Astrocyte of the spinal cord (primary cell): ENCODE data around the gene EPHB6.

ENCODE experiments used
- DNase-seq: peaks from one replicate; pipeline ENCODE4 v3.0.0; 2011; ENCODE audit warnings: low read depth, low spot score
- H3K4me3 ChIP-seq: 2 replicates; pipeline ENCODE4 v1.5.1; 2011; ENCODE audit warnings: low read depth, mild to moderate bottlenecking, low read length, moderate library complexity
- in situ Hi-C: cut with HindIII; loops from 2 replicates; pipeline ENCODE4 v1.10.0; 2017; ENCODE audit warnings: low sequenced_read_pairs
- TF ChIP-seq, protein P1 (sequence below): IDR thresholded peaks from 2 replicates; pipeline ENCODE4 v1.5.1; 2012; ENCODE audit warnings: low read depth, mild to moderate bottlenecking, low read length, inconsistent platforms

Gene EPHB6

DNA sequence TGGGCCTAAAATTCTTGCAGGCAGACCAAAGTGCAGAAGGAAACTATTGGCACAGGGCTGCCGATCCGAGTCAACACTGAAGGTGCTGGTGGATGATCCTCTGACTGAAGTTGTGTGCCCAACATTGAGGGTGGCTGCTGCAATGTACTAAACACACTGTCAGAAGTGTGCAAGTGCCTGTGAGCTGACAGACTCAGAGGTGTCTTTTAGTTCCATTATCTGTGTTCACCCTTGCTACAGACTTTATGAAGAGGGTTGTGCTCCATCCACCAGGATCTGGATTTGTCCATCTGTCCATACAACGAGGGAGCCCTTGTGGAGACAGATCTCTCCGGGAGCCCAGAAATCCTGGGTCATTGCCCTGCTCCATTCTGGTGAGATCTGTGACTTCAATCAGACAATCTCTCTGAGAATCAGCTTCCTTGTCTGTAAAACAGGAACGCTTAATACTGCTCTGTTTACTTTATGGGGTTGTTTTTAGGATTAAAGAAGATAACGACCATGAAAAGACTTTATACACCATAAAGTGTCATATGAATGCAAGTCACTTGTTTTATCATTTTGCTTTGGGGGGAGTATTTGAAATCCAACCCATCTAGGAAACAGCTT, 40.2 kb downstream of the EPHB6 start:
- in situ Hi-C loops, result no loop called here
- TF ChIP-seq, protein P1, sequence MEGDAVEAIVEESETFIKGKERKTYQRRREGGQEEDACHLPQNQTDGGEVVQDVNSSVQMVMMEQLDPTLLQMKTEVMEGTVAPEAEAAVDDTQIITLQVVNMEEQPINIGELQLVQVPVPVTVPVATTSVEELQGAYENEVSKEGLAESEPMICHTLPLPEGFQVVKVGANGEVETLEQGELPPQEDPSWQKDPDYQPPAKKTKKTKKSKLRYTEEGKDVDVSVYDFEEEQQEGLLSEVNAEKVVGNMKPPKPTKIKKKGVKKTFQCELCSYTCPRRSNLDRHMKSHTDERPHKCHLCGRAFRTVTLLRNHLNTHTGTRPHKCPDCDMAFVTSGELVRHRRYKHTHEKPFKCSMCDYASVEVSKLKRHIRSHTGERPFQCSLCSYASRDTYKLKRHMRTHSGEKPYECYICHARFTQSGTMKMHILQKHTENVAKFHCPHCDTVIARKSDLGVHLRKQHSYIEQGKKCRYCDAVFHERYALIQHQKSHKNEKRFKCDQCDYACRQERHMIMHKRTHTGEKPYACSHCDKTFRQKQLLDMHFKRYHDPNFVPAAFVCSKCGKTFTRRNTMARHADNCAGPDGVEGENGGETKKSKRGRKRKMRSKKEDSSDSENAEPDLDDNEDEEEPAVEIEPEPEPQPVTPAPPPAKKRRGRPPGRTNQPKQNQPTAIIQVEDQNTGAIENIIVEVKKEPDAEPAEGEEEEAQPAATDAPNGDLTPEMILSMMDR, result no peak
- H3K4me3 ChIP-seq, result no peak overlapping the region
- no peak for DNase-seq

DNA sequence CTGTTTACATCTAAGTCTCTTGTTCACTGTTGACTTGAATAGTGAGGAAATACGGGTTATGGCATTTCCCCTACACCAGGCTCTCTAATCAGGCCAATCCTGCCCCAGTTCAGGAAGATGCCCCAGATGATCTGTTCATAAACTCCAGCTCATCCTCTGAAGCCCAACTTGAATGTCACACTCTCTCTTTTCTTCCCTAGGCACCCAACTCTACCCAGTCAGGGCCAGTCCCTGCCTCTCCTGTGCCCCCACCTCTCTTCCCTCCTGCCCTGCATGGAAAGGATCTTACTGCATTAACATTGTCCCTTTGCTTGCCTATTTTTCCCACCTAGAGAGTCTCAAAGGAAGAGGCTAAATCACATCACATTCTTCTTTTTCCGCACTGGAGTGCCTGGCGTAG, 41.3 kb downstream of the EPHB6 start:
- DNase-seq, result no peak
- TF ChIP-seq, protein P1, result no peak
- H3K4me3 ChIP-seq, result no peak overlapping the region
- in situ Hi-C loops, result no loop called here

DNA sequence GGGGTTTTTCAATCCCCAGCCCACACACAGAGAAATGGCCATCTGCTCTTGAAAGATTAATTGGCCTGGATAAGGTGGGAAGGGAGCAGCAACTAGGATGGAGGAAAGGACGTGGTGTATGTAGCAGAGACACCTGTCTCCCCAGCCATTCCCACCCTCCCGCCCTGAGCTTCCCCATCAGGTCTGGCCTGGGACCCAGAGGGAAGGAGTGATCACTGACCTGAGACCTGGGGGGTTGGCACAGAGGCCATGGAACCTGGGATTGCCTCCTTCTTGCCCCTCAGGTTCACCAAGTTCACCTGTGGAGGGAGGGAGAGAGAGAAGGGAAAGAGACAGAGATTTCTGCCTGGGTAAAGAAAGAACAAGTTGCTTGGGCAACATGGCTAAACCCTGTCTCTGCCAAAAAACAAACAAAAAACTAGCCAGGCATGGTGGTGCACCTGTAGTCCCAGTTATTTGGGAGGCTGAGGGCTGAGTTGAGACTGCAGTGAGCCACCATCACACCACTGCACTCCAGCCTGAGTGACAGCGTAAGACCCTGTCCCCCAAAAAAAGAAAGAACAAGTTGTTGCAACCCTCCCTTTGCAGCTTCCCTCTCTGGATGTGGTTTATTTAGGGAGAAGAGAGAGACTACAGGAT, 42.0 kb downstream of the EPHB6 start:
- no peak overlapping the region for H3K4me3 ChIP-seq
- TF ChIP-seq, protein P1, result no peak
- in situ Hi-C loops, result no loop called here
- no peak for DNase-seq

GRCh38 chr7:142897691-142898090, 42.8 kb downstream of the EPHB6 start:
- in situ Hi-C loops, result no loop called here
- DNase-seq, result no peak
- H3K4me3 ChIP-seq, result no peak overlapping the region
- TF ChIP-seq, protein P1, result no peak

DNA sequence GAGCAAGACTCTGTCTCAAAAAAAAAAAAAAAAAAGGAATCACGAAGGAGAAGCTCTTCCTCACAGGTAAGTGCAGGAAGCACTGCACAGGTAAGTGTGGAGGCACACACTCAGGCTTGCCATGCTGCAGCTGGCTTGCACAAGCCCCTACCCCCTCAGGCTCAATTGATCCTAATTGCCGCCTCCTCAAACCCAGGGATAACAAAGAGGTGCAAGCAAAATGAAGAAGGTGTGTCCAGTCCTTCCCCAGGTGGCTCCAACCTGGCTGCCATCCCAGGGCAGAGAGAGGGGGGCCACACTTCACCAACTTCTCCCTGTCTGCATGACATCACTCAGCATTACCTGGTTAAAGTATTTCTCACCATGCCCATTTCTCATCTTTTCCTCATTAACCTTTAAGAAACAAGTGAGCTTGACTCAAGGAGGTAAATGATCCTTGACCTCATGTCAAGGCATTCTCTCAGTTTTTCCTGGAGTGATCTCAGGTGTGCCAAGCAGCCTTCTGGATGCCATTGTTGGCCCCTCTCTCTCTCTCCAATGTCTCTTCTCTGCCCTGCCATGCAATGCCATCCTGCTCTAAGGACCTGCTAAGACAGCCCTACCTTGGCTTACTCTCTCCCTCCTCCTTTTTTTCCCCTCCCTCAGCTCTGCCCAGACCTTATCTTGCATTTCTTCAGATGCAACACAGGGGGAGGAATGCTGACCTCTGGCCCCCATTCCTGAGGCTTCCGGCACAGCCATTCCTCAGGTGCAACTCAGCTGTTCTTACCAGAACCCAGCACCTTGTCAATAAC, 43.7 kb downstream of the EPHB6 start:
- no peak for DNase-seq
- H3K4me3 ChIP-seq, result no peak overlapping the region
- TF ChIP-seq, protein P1, result no peak
- in situ Hi-C loops, result no loop called here

- in situ Hi-C loops, result no loop called here
- DNase-seq, result no peak
- TF ChIP-seq, protein P1, result no peak
- no peak overlapping the region for H3K4me3 ChIP-seq
Measured at GRCh38 chr7:142899661-142900060, 44.8 kb downstream of the EPHB6 start.
